HG03520 (cell line): ENCODE measurements around the gene RCE1.

Source experiments
- ATAC-seq: cut with Tn5 transposase; IDR thresholded peaks from one replicate; pipeline ENCODE4 v1.9.1; 2021; ENCODE audit warnings: mild to moderate bottlenecking, moderate library complexity; ENCODE audit not compliant: unreplicated experiment

The RCE1 gene

GRCh38 chr11:66868082-66868725, 25.0 kb downstream of the RCE1 start:
- ATAC-seq: no peak

GRCh38 chr11:66868726-66869566, 25.7 kb downstream of the RCE1 start:
- peak; percentile 74 for ATAC-seq

DNA sequence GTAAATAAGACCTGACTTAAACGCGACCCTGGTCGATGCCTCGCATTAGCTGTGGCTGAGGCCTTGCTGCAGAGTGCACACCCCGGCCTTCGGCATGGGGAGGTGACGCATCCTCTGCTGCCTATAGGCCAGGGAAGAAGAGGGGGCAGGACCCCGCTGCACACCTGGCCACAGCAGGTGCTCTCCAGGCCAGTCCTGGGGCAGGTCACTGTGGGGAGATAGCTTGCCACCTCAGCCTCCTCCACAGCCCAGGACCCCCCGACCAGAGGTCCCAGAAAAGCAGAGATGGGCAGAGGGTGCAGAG, 26.3 kb downstream of the RCE1 start:
- ATAC-seq: no peak

DNA sequence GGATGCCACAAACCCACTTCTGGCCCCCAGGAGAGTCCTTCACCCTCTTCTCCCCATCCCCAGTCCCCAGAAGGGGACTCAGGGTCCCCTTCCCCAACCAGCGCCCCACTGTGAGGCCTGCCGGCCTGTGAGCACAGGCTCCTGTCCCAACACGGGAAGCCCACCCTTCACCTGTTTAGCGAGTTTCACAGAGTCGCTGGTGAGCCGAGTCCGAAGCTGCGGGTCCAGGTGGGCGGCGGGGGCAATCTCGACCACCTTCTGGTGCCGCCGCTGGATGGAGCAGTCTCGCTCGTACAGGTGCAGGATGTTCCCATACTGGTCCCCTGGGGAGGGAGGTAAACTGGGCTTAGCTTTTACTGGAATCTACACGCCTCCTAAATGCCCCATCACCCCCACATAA, 26.9 kb downstream of the RCE1 start:
- ATAC-seq: no peak

DNA sequence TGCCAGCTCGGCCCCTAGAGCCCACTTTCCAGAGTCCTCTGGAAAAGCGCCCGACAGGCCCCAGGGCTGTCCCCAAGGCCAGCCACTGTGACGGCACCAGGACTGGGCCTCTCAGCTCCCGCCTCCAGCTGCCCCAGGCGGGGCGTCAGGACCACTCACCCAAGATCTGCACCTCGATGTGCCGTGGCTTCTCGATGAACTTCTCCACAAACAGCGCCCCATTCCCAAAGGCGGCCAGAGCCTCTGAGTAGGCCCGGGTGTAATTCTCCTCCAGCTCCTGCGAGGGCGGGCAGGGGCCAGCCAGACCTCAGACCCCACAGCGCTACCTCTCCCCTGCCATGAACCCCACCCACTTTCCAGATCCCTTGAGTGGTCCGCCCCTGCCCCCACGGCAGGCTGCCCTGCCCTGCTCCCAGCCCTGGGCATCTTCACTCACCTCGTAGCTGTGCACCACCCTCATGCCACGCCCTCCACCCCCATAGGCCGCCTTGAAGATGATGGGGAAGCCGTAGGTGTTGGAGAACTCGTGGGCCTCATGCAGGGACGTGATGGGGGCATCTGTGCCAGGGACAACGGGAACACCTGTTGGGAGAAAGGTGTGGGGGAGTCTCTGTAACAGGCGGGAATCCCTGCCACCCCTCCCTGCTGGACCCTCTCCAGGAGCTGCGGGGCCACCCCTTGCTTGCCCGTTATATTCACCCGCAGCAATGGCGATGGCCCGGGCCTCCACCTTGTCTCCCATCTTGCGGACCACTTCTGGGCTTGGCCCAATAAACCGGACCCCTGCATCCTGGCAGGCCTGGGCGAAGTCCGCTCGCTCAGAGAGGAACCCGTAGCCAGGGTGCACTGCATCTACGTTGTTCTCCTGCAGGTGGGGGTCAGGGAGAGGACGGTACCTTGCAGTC, 27.6 kb downstream of the RCE1 start:
- ATAC-seq: no peak

- no peak for ATAC-seq
Observed at GRCh38 chr11:66871521-66871901, 28.3 kb downstream of the RCE1 start.

DNA sequence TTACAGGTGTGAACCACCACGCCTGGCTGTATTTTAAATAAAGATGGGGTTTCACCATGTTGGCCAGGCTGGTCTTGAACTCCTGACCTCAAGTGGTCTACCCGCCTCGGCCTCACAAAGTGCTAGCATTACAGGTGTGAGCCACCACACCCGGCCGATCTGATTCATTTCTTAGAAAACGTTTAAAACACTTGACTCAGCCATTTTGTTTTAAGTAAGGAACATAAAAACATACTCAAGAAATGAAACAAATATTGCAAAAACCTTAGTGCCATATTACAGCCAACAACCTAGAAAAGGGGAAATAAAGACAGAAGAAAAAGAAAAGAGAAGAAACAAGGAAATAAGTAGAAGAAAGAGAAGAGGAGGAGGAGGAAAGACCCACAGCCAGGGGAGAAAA, 31.0 kb downstream of the RCE1 start:
- no peak for ATAC-seq

- ATAC-seq: no peak
Observed at GRCh38 chr11:66875378-66875777, 32.1 kb downstream of the RCE1 start.

DNA sequence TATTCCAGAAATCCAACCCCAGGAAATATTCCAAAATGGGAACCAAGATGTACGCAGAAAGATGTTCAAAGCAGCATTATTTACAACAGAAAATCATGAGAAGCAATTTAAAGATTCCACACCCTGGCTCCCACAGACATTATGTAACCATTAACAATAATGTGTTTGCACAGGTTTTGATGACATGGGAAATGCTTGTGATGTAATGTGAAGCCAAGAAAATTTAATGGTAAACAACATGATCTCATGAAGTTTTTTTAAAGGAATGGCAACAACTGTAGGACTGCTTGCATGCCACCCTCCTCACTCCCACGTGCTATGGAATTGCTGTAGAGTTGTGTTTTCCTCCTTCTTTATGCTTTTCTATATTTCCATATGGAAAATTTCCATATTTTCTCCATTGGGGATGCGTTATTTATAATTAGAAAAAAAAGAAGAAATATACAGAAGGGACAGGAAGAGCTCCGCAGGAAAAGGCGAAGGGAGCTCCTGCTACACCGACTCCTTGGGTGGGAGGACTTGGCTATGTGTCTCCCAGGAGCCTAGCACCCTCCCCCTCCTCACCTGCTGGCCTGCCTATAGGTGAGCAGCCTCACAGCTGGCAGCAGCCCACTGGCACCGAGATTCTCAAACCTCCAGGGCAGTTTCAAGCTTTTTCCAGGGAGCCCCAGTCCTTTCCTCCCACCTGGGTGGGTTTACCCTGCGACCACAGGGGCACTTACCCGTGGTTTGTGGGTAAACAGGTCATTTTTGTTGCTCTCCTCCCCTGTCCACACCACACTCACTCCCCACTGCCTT, 34.5 kb downstream of the RCE1 start:
- no peak for ATAC-seq

DNA sequence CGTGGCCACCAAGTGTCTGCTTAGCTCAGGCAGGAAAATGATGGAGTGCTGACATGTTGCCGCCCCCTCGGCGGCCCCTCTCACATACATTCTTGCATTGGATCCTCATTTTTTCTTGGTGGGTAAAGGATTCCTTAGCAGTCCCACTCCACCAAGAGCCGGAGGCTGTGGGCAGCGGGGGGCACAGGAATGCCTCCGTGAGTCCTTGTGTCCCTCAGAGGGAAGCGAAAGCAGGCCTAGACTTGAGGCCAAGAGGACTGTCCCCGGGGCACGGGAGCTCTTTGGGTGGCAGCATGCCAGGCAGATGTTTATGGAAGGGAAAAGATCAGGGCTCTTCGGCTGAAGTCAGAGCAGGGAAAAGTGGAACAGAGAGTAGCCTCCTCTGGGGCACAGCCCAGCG, 35.2 kb downstream of the RCE1 start:
- no peak for ATAC-seq

- ATAC-seq: no peak
Observed at GRCh38 chr11:66879000-66879399, 35.8 kb downstream of the RCE1 start.

DNA sequence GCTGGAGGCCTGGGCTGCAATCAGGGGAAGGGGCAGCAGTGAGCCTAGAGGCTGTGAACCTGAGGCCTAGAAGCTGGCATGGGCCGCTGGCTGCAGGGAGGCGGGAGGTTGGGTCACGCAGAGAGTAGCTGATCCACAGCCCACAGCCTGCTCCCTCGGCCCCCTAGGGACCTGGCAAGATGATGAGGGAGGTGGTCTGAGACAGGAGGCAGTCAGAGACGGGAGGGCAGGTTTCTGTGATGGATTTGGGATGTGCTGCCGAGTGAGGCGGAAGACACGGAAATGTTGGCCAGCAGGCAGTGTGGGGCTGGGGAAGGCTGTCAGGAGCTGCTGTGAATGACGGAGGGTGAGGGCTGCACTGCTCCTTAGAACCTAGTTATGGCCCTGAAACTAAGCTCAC, 36.3 kb downstream of the RCE1 start:
- no peak for ATAC-seq

GRCh38 chr11:66879999-66880398, 36.8 kb downstream of the RCE1 start:
- ATAC-seq: no peak

GRCh38 chr11:66880496-66881450, 37.5 kb downstream of the RCE1 start:
- no peak for ATAC-seq

GRCh38 chr11:66881451-66881835, 38.2 kb downstream of the RCE1 start:
- no peak for ATAC-seq

GRCh38 chr11:66881927-66882452, 38.7 kb downstream of the RCE1 start:
- ATAC-seq: no peak

GRCh38 chr11:66882561-66883015, 39.3 kb downstream of the RCE1 start:
- no peak for ATAC-seq

- no peak for ATAC-seq
Observed at GRCh38 chr11:66883016-66883965, 40.0 kb downstream of the RCE1 start.
